ENCODE data around the gene ROPN1L. TPM values are rescaled to one million over a fixed set of nuclear protein-coding genes. Genes with fewer than 3 reads are reported as not detected.
A peak's percentile ranks its signal among the peaks of the same experiment; 100 is the strongest.

The ROPN1L gene
- total RNA-seq, 2 experiments from 2014 or later = 1.4 to 2.2 TPM

DNA sequence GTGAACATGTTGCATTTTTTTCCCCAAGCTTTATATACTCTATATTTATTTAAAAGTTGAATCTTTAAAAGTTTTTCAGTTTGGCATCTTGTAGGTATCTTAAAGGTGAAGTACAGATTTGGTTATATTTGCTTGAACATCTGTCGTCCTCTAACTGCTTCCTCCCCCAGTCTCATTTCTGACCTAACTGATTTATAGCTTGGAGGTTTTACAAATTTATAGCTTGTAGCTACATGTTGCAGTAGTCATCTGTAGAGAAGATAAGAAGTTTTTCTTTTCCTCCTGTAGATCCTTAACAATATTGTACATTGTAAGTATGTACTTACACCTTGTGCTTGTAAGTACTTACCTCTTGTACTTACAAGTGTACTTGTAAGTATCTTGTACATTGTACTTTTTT, 31.0 kb upstream of the ROPN1L start:
- Mint-ChIP-seq H3K27ac (no peak overlapping the region), H3K36me3 (ENCODE audit: low read depth) (peaks cover 65% of the 10 kb centered on the region), H3K4me1 (ENCODE audit: low read depth) (peaks cover 13% of the 10 kb centered on the region), H3K9me3 (ENCODE audit: insufficient read depth) (no peaks in the 10 kb centered on the region), H3K27me3 (ENCODE audit: low read depth) (no peaks in the 10 kb centered on the region), H3K4me3 (no peak overlapping the region)
- DNase-seq (no peak), ATAC-seq (no peak)
- ChIA-PET CTCF (no interaction called here), POLR2A (no interaction called here)

GRCh38 chr5:10411336-10411735, 30.3 kb upstream of the ROPN1L start:
- DNase-seq (no peak), ATAC-seq (no peak)
- POLR2A ChIA-PET = no interaction called here
- no peaks in the 10 kb centered on the region for H3K27me3 Mint-ChIP-seq (ENCODE audit: low read depth)
- H3K9me3 Mint-ChIP-seq (ENCODE audit: insufficient read depth) = no peaks in the 10 kb centered on the region
- peaks cover 13% of the 10 kb centered on the region for H3K4me1 Mint-ChIP-seq (ENCODE audit: low read depth)
- H3K36me3 Mint-ChIP-seq (ENCODE audit: low read depth) = peaks cover 61% of the 10 kb centered on the region
- H3K27ac Mint-ChIP-seq = no peak overlapping the region
- H3K4me3 Mint-ChIP-seq = no peak overlapping the region
- CTCF ChIA-PET = no interaction called here

DNA sequence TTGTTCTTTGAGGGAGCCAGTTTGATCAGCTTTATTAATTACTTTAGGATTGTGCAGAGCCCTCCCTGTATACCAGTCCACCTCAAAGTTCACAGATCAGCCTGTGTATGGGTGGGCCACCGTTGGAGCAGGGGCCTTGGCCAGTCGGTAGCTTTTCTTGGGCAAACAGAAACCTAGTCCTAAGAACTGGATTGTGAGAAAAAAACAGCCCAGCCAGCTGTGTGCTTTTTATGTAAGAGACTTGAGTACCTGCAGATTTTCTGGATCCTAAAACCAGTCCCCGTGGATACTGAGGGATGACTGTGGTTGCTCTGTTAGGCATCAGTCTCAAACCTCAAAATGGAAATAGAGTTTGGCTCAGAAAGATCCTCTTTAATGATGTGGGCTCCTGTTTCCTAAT, 24.8 kb upstream of the ROPN1L start:
- ChIA-PET CTCF (interaction anchor here (1.1 to 1.2 kb wide), 2 partner anchors 133 to 211 kb away, joined by 3 to 5 read pairs; no protein-coding TSS in a partner anchor), POLR2A (interaction anchor here (1.4 kb wide), 1 partner anchor 10 kb away, joined by 3 read pairs; no protein-coding TSS in a partner anchor)
- ATAC-seq (no peak), DNase-seq (no peak)
- no peak overlapping the region for H3K4me3 Mint-ChIP-seq
- H3K36me3 Mint-ChIP-seq (ENCODE audit: low read depth) = peaks cover 72% of the 10 kb centered on the region
- peaks cover 17% of the 10 kb centered on the region for H3K4me1 Mint-ChIP-seq (ENCODE audit: low read depth)
- no peaks in the 10 kb centered on the region for H3K27me3 Mint-ChIP-seq (ENCODE audit: low read depth)
- H3K9me3 Mint-ChIP-seq (ENCODE audit: insufficient read depth) = no peaks in the 10 kb centered on the region
- no peak overlapping the region for H3K27ac Mint-ChIP-seq

DNA sequence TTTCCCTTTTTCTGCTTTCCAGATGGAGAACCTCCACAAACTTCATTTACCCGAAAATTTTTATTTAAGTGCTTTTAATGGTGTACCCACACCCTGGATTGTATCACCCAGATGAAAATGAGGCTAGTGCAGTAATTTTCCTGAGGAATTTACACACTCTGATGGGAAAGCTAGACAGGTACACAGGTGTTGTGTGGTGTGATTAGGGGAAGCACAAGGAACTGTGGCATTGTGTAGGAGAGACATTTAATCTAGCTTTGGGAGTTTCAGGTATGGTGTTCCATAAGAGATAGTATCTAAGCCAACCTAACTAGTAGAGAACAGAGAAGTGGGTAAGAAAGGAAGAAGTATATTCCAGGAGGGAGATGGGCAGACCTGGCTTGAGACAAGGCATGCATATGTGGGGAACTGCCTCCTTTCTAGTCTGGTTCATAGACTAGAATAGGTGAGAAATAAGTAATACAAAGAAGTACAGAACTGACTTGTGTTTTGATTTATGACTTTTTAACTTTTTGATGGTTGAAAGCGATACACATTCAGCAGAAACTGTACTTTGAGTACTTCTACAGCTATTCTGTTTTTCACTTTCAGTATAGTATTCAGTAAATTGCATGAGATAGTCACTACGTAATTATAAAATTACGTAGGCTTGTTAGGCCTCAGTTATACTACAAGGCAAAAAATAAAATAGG, 22.9 kb upstream of the ROPN1L start:
- no peak overlapping the region for H3K4me3 Mint-ChIP-seq
- no peak for DNase-seq
- no peaks in the 10 kb centered on the region for H3K9me3 Mint-ChIP-seq (ENCODE audit: insufficient read depth)
- no peaks in the 10 kb centered on the region for H3K27me3 Mint-ChIP-seq (ENCODE audit: low read depth)
- no peak overlapping the region for H3K27ac Mint-ChIP-seq
- ChIA-PET POLR2A (interaction anchor here (1.2 kb wide), 1 partner anchor 66 kb away, joined by 3 read pairs; the partner anchor contains the start of gene MARCHF6), CTCF (interaction anchor here (1.2 to 1.6 kb wide), 2 partner anchors 55 to 209 kb away, joined by 3 to 4 read pairs; no protein-coding TSS in a partner anchor)
- peaks cover 22% of the 10 kb centered on the region for H3K4me1 Mint-ChIP-seq (ENCODE audit: low read depth)
- no peak for ATAC-seq
- H3K36me3 Mint-ChIP-seq (ENCODE audit: low read depth) = peaks cover 65% of the 10 kb centered on the region

GRCh38 chr5:10420468-10420867, 21.2 kb upstream of the ROPN1L start:
- ChIA-PET POLR2A (no interaction called here), CTCF (no interaction called here)
- Mint-ChIP-seq H3K4me3 (no peak overlapping the region), H3K9me3 (ENCODE audit: insufficient read depth) (no peaks in the 10 kb centered on the region), H3K4me1 (ENCODE audit: low read depth) (peaks cover 22% of the 10 kb centered on the region), H3K27me3 (ENCODE audit: low read depth) (no peaks in the 10 kb centered on the region), H3K27ac (peak overlapping the region; percentile 41), H3K36me3 (ENCODE audit: low read depth) (peaks cover 64% of the 10 kb centered on the region)
- no peak for ATAC-seq
- DNase-seq = no peak

DNA sequence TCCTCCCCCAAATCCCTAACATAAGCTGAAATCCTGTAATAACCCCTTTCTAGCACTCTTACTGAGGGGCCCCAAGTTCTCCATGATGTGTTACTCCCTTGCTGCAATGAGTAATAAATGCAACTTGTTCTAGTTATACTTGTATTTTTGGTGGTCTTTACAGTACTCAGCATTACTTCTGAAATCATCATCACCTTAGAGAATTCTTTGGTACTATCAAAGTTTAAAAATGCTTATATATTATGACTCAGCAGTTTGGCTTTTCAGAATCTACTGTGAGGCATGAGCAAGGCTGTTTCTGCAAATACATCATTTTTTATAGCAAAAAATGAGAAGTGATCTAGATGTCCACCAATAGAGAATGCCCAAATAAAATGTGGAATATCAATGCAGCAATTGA, 20.7 kb upstream of the ROPN1L start:
- no peaks in the 10 kb centered on the region for H3K9me3 Mint-ChIP-seq (ENCODE audit: insufficient read depth)
- H3K36me3 Mint-ChIP-seq (ENCODE audit: low read depth) = peaks cover 62% of the 10 kb centered on the region
- no peak overlapping the region for H3K4me3 Mint-ChIP-seq
- DNase-seq (no peak), ATAC-seq (no peak)
- peaks cover 22% of the 10 kb centered on the region for H3K4me1 Mint-ChIP-seq (ENCODE audit: low read depth)
- ChIA-PET POLR2A (no interaction called here), CTCF (interaction anchor here (0.8 to 1.0 kb wide), 2 partner anchors 137 to 148 kb away, joined by 3 read pairs; no protein-coding TSS in a partner anchor)
- H3K27me3 Mint-ChIP-seq (ENCODE audit: low read depth) = no peaks in the 10 kb centered on the region
- no peak overlapping the region for H3K27ac Mint-ChIP-seq

DNA sequence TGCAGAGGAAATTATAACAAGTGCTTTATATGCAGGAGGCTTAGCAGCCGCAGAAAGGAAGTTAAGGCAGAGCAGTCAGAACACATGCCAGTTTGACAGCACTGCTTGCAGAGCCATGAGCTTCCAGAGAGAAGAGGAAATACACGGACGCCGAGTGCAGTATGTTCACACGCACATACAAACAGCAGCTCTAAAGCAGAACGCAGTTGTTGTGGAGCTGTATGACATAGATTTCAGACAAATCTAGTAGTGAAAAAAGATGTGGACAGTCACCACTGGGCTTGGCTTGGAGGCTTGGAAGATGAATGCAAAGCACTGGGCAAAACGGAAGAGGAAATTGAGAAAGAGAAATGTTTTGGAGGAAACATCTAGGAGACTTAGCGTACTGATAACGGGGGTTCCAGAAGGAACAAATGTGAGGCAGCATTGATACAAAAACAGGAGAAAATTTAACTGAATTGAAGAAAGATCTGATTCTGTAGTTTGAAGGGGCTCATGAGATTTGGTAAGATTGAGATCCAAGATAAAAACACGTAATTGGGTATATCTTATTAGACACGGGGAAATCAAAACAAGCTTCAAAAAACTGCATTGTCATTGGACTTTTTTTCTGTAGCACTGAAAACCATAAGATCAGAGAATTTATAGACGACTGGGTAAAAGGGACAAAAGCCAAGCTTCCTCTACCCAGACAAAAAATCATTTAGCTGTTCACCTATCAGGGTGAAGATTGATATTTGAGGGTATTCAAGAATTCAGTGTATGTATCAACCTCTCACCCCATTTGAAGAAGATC, 19.6 kb upstream of the ROPN1L start:
- no peak overlapping the region for H3K4me3 Mint-ChIP-seq
- peak; percentile 34 for DNase-seq

DNA sequence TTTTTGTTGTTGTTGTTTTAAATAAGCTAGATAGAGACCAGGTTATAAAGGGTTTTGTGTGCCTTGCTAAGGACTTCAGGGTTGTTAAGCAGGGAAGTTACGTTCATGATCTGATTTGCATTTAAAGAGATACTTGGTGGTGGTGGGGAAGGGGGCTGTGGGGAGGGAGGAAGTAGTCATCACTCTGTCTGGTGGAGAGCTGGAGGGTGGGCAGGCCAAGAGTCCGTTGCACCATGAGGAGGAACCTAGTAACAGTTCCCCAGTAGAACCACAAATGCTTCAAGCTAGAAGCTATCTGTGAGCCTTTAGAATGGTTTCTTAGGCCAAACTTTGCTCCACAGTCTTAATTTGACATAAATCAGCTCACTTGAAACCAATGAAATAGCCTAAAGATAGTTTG, 18.7 kb upstream of the ROPN1L start:
- H3K27me3 Mint-ChIP-seq (ENCODE audit: low read depth) = no peaks in the 10 kb centered on the region
- ChIA-PET CTCF (interaction anchor here (0.6 to 3.3 kb wide), 7 partner anchors 11 to 278 kb away, joined by 3 to 34 read pairs (median 10); no protein-coding TSS in a partner anchor), POLR2A (interaction anchor here (1.4 to 1.6 kb wide), 2 partner anchors 70 to 139 kb away, joined by 4 to 6 read pairs; partner anchors contain the start of gene MARCHF6)
- peaks cover 22% of the 10 kb centered on the region for H3K4me1 Mint-ChIP-seq (ENCODE audit: low read depth)
- H3K27ac Mint-ChIP-seq = no peak overlapping the region
- no peak overlapping the region for H3K4me3 Mint-ChIP-seq
- DNase-seq (no peak), ATAC-seq (no peak)
- H3K9me3 Mint-ChIP-seq (ENCODE audit: insufficient read depth) = no peaks in the 10 kb centered on the region
- H3K36me3 Mint-ChIP-seq (ENCODE audit: low read depth) = peaks cover 68% of the 10 kb centered on the region

More for the DNA sequence above, 19.6 kb upstream of the ROPN1L start:
- peak; percentile 33 for ATAC-seq
- H3K36me3 Mint-ChIP-seq (ENCODE audit: low read depth) = peaks cover 64% of the 10 kb centered on the region
- CTCF ChIA-PET = interaction anchor here (0.7 to 3.3 kb wide), 8 partner anchors 13 to 206 kb away, joined by 3 to 34 read pairs (median 8); no protein-coding TSS in a partner anchor
- POLR2A ChIA-PET = interaction anchor here (0.8 to 1.6 kb wide), 3 partner anchors 26 to 138 kb away, joined by 3 to 6 read pairs (median 4); partner anchors contain the start of gene MARCHF6
- peaks cover 22% of the 10 kb centered on the region for H3K4me1 Mint-ChIP-seq (ENCODE audit: low read depth)
- H3K27ac Mint-ChIP-seq = peak overlapping the region; percentile 75
- no peaks in the 10 kb centered on the region for H3K27me3 Mint-ChIP-seq (ENCODE audit: low read depth)
- no peaks in the 10 kb centered on the region for H3K9me3 Mint-ChIP-seq (ENCODE audit: insufficient read depth)

GRCh38 chr5:10424124-10424731, 17.5 kb upstream of the ROPN1L start:
- ATAC-seq (peak; percentile 60), DNase-seq (peak; percentile 36)
- Mint-ChIP-seq H3K4me3 (no peak overlapping the region), H3K27ac (no peak overlapping the region), H3K36me3 (ENCODE audit: low read depth) (peaks cover 57% of the 10 kb centered on the region), H3K4me1 (ENCODE audit: low read depth) (peaks cover 22% of the 10 kb centered on the region), H3K27me3 (ENCODE audit: low read depth) (no peaks in the 10 kb centered on the region), H3K9me3 (ENCODE audit: insufficient read depth) (no peaks in the 10 kb centered on the region)
- POLR2A ChIA-PET = no interaction called here
- CTCF ChIA-PET = interaction anchor here (0.6 to 3.3 kb wide), 11 partner anchors 9 to 204 kb away, joined by 3 to 34 read pairs (median 4); partner anchors contain the start of genes MARCHF6 and ROPN1L

DNA sequence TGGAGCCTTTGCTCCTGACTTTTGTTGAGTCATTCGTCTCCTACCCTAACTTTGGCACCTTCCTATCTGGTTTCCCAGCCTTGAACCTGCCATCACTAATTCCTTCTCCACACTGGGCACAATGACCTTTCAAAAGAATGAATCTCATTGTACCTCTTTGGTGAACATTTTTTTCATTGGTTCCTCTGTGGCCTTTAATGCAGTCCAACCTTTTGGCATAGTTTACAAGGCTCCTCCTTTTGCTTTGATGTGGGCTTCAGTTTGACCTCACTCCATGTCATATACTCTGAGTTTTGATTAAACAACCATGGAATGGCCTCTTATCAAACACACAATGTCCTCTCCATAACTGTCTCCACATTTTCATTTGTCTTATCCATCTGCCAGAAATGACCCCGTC, 14.5 kb upstream of the ROPN1L start:
- no peaks in the 10 kb centered on the region for H3K27me3 Mint-ChIP-seq (ENCODE audit: low read depth)
- CTCF ChIA-PET = interaction anchor here (1.1 to 1.5 kb wide), 2 partner anchors 143 to 201 kb away, joined by 4 to 8 read pairs; no protein-coding TSS in a partner anchor

DNA sequence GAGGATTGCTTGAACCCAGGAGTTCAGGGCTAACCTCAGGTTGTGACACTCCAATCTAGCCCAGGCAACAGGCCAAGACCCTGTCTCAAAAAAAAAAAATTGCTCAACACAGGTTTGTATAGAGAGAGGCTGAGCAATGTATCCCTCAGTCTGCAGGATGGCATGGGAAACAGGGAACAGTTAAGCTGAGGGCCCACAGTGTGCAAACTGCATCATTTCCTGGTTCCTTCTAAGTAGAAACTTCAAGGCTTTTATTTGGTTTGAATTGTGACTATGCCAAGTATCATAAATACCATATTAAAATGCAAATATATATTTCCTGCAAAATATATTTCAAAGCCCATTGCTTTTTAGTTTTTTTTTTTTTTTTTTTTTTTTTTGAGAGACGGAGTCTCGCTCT, 13.7 kb upstream of the ROPN1L start:
- Mint-ChIP-seq H3K36me3 (ENCODE audit: low read depth) (peaks cover 45% of the 10 kb centered on the region), H3K9me3 (ENCODE audit: insufficient read depth) (no peaks in the 10 kb centered on the region), H3K4me1 (ENCODE audit: low read depth) (no peaks in the 10 kb centered on the region), H3K27me3 (ENCODE audit: low read depth) (no peaks in the 10 kb centered on the region), H3K4me3 (no peak overlapping the region), H3K27ac (no peak overlapping the region)
- CTCF ChIA-PET = interaction anchor here (1.1 kb wide), 1 partner anchor 144 kb away, joined by 4 read pairs; no protein-coding TSS in a partner anchor
- POLR2A ChIA-PET = no interaction called here
- ATAC-seq (peak; percentile 11), DNase-seq (no peak)

More for the DNA sequence above, 14.5 kb upstream of the ROPN1L start:
- DNase-seq (no peak), ATAC-seq (no peak)
- Mint-ChIP-seq H3K36me3 (ENCODE audit: low read depth) (peaks cover 44% of the 10 kb centered on the region), H3K9me3 (ENCODE audit: insufficient read depth) (no peaks in the 10 kb centered on the region), H3K4me1 (ENCODE audit: low read depth) (peaks cover 5% of the 10 kb centered on the region), H3K27ac (peak overlapping the region; percentile 16), H3K4me3 (no peak overlapping the region)
- POLR2A ChIA-PET = no interaction called here

Data from activated CD8-positive, alpha-beta T cell treated with anti-CD3 and anti-CD28 coated beads, Interleukin-2, amount 10 ng/mL, durations not matched to agents 7 days and 5 days (primary cell).